ENCODE data around the gene TOLLIP. TPM values are rescaled to one million over a fixed set of nuclear protein-coding genes. Genes with fewer than 3 reads are reported as not detected.

The TOLLIP gene
- polyA plus RNA-seq, 2 of the 4 experiments (the other 2 are of a cell fraction), result 26.5 to 37.9 TPM

- 83% methylated on average over 7 of the region's 22 CpGs for WGBS (ENCODE audit: missing lambda C conversion rate)
- FAIRE-seq (no peak), ATAC-seq (no peak), DNase-seq (ENCODE audit: low read depth in 1 of 2, low spot score in 1 of 2) (no peak)
- ChIA-PET CTCF (interaction anchor here (0.7 to 1.8 kb wide), 3 partner anchors 32 to 120 kb away, joined by 3 to 8 read pairs (median 5); no protein-coding TSS in a partner anchor), POLR2A (no interaction called here)
- H3K4me1 ChIP-seq, result 0 out of 3 replicates have a peak, but pooled peaks cover 8% of the 10 kb centered on the region
- no peak for TF ChIP-seq ATOH8 (CRISPR knock-in tag; IDR thresholded peaks at IDR 0.05; ENCODE audit: low read depth)
- TF ChIP-seq SREBF2 (IDR thresholded peaks at IDR 0.05), result no peak
- no peak for TF ChIP-seq MAX (IDR thresholded peaks at IDR 0.05)
- TF ChIP-seq CHD4 (IDR thresholded peaks at IDR 0.05; ENCODE audit: borderline replicate concordance), result no peak
- no peak for TF ChIP-seq SMC3 (IDR thresholded peaks at IDR 0.05)
- TF ChIP-seq HEYL (CRISPR knock-in tag; IDR thresholded peaks at IDR 0.05), result no peak
- no peak for TF ChIP-seq BHLHE40 (IDR thresholded peaks at IDR 0.05; ENCODE audit: low read depth, low read length)
- TF ChIP-seq ZC3H11A (IDR thresholded peaks at IDR 0.05), result no peak
- no peak for TF ChIP-seq CEBPB (IDR thresholded peaks at IDR 0.05)
- no peak for TF ChIP-seq HMGXB4 (CRISPR knock-in tag; IDR thresholded peaks at IDR 0.05; ENCODE audit: borderline replicate concordance)
- TF ChIP-seq MAZ (IDR thresholded peaks at IDR 0.05; ENCODE audit: borderline replicate concordance, low read depth, low read length), result no peak
- no peak for TF ChIP-seq ESRRA (IDR thresholded peaks at IDR 0.05; ENCODE audit: borderline replicate concordance, low read length)
- TF ChIP-seq JUN (IDR thresholded peaks at IDR 0.05), result no peak
- no peak for TF ChIP-seq KDM1A (IDR thresholded peaks at IDR 0.05; ENCODE audit: low read depth)
- H3K27ac ChIP-seq, result no peak overlapping the region; a peak in 1 of 6 replicates
- no peak overlapping the region for H3K4me3 ChIP-seq
- no peaks in the 10 kb centered on the region for H3K9me3 ChIP-seq
- H3K4me2 ChIP-seq, result no peak overlapping the region
Observed at GRCh38 chr11:1234054-1234720, 75.2 kb downstream of the TOLLIP start.

DNA sequence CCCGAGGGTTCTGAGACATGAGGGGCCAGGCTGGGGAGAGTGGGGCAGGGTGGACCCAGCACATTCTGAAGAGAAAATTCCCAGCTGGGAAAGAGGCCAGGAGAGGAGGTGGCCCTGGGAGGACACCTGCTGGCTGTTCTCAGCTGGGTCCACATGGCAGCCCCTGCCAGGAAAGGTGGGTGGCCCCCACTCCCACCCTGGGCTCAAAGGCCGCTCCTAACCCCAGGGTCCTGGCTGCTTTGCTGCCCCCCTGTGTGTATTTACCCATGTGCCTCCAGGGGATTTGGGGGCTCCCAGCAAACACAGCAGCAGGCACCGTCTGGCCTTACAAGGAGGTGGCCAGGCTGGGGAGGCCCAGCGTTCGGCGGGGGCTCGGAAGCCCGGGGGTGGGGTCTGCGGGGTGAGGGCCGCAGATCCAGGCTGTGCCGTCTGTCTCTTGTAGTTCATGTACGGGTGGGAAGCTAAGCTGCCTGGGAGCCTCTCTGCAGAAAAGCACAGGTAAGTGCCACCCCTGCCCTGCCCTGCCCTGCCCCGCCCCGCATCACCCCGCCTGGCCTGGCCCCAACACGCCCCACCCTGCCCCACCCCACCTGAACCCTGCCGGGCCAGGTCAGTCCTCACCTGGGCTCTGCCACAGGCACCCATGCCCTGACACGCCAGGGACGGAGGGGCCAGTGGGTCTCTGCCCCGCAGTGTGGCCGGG lies 75.9 kb downstream of the TOLLIP start:
- ATAC-seq, result peak in 1 of 2 experiments; percentile 49; a peak in 2 of 6 replicates
- Histone ChIP-seq H3K27ac (peak overlapping the region in 1 of 2 experiments; percentile 59; a peak in 3 of 6 replicates), H3K4me2 (no peak overlapping the region), H3K4me3 (no peak overlapping the region), H3K9me3 (no peaks in the 10 kb centered on the region), H3K4me1 (0 out of 3 replicates have a peak, but pooled peaks cover 8% of the 10 kb centered on the region)
- WGBS (ENCODE audit: missing lambda C conversion rate), result 17% methylated on average over 3 of the region's 21 CpGs
- DNase-seq (ENCODE audit: low read depth in 1 of 2, low spot score in 1 of 2), result no peak
- ChIA-PET POLR2A (no interaction called here), CTCF (interaction anchor here (0.7 to 1.3 kb wide), 3 partner anchors 31 to 119 kb away, joined by 3 to 6 read pairs (median 5); no protein-coding TSS in a partner anchor)
- peak; percentile 43 for TF ChIP-seq CTCF (IDR thresholded peaks at IDR 0.05)
- TF ChIP-seq CEBPB (IDR thresholded peaks at IDR 0.05), result no peak
- no peak for TF ChIP-seq POLR2AphosphoS2 (conservative IDR thresholded peaks at IDR 0.05; ENCODE audit: low read length)
- TF ChIP-seq RAD21 (conservative IDR thresholded peaks at IDR 0.05 in 1 of 2, IDR thresholded peaks at IDR 0.05 in 1 of 2), result peak; percentile 57 to 61
- TF ChIP-seq SMC3 (IDR thresholded peaks at IDR 0.05), result peak; percentile 60
- FAIRE-seq, result no peak

Measured in A549 (cell line).